Coronary artery (tissue), 2 donors: ENCODE results near the gene ACSF3.

Experiments used
- DNase-seq: peaks from one replicate; pipeline ENCODE4 v3.0.0-alpha.2; 2017; ENCODE audit warnings: low spot score
- H3K27ac ChIP-seq, 2 donors: fragments of 200-600 bp; sonication (generic); one replicate each; pipeline ENCODE4 v1.5.1; 2016 to 2019
- H3K4me3 ChIP-seq: fragments of 200-600 bp; sonication (generic); 2 replicates; pipeline ENCODE4 v1.5.1; 2016; ENCODE audit warnings: mild to moderate bottlenecking, moderate library complexity
- TF ChIP-seq, protein P1 (sequence below): fragments of 200-600 bp; sonication (generic); IDR thresholded peaks from one replicate; pipeline ENCODE4 v1.5.1; 2019; ENCODE audit warnings: antibody characterized with exemption

The ACSF3 gene

DNA sequence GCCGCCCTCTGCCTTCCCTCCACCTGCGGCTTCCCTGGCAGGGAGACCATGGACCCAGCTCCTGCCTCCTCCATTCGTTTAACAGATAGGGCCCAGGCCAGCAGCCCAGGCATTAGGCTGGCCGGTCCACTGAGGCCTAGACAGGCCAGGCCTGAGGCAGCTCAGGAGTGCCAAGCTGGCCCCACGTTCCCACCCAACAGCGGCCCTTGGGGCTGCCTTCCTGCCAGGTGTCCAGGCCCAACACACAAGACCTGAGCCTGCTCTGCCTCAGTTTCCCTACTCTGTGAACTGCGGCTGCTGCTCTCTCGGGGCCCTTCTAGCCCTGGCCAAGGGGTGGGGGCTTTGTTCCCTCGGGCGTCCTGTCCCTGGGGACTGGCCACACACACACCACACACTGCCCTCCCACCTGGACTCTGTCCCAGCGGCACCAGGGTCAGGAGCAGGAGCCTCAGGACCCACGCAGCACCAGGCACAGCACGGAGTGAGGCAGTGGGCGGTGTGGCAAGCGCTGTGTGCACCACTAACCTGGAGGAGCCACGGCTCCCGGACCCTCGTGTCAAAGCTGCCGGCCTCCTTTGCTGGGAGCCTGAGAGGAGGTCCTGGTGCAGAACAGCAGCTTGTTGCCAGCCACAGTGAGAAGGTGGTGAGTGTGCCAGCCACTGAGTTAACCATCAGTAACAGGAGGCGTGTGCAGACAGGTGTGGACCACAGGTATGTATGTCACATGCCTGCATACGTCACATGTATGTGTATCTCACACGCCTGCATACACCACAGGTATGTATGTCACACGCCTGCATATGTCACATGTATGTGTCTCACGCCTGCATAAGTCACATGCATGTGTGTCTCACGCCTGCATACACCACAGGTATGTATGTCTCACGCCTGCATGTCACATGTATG lies 63.3 kb downstream of the ACSF3 start:
- DNase-seq, result no peak
- TF ChIP-seq, protein P1, sequence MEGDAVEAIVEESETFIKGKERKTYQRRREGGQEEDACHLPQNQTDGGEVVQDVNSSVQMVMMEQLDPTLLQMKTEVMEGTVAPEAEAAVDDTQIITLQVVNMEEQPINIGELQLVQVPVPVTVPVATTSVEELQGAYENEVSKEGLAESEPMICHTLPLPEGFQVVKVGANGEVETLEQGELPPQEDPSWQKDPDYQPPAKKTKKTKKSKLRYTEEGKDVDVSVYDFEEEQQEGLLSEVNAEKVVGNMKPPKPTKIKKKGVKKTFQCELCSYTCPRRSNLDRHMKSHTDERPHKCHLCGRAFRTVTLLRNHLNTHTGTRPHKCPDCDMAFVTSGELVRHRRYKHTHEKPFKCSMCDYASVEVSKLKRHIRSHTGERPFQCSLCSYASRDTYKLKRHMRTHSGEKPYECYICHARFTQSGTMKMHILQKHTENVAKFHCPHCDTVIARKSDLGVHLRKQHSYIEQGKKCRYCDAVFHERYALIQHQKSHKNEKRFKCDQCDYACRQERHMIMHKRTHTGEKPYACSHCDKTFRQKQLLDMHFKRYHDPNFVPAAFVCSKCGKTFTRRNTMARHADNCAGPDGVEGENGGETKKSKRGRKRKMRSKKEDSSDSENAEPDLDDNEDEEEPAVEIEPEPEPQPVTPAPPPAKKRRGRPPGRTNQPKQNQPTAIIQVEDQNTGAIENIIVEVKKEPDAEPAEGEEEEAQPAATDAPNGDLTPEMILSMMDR, result no peak
- Histone ChIP-seq H3K4me3 (no peak overlapping the region), H3K27ac (no peak overlapping the region)

DNA sequence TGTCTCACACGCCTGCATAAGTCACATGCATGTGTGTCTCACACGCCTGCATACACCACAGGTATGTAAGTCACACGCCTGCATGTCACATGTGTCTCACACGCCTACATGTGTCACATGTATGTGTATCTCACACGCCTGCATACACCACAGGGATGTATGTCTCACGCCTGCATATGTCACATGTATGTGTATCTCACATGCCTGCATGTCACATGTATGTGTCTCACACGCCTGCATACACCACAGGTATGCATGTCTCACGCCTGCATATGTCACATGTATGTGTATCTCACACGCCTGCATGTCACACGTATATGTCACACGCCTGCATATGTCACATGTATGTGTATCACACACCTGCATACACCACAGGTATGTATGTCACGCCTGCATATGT lies 64.1 kb downstream of the ACSF3 start:
- DNase-seq, result no peak
- TF ChIP-seq, protein P1, result no peak
- Histone ChIP-seq H3K4me3 (no peak overlapping the region), H3K27ac (no peak overlapping the region)

DNA sequence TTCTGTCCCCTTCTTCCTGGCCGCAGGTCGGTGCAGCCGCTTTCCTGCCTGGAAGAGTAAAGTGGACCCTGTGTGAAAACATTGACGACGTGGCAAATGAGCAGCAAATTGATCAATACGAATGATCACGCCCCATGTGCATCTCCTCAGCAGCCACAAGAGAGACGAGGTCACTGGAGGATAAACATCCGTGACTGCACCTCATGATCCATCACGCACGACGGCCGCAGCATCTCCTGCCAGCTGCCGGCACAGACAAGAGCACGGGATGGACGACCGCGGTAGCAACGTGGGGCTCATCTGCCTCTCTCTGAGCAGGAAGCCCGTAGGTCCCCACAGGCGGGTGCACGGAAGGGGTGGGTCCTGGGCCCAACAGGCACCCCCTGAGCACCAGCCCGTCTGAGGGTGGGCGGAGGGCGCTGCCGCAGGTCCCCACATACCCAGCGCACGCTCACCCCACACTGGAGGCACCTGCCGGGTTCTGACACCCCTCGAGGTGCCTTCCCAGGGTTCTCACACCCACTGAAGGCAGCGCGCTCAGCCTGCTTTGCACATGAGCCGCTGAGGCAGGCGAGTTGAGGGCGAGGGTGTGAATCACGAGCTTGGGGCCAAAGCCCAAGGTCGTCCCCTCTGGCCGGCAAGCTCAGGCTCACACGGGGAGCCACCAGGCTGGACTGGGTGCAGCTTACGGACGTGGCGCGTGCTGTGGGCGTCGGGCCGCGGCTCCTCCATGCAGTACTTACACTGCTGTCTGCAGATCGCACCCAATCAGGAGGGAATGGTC lies 65.6 kb downstream of the ACSF3 start:
- no peak for DNase-seq
- TF ChIP-seq, protein P1, result no peak
- Histone ChIP-seq H3K27ac (no peak overlapping the region), H3K4me3 (no peak overlapping the region)

DNA sequence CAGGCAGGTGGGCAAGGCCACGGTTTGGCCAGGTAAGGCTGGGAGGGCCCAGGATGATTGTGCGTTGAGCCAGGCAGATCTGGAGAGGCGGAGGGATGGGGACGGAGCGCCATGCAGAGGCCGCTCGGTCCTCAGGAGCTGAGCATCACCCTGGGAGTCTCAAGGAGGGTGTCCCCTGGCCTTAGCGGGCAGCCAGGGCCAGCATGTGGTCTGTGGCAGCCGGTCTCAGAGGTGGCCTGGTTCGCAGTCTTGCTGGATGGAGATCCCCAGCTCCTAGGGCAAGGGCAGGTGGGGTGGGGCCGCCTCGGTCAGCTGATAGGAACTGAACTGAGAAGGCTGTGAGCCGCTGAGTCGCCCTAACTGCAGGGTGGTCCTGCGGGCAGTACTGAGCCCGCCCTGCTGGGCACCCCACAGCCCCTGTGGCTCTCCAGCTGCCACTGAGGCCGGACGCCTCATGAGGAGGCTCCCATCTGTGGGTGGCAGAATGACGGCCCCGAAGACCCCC lies 66.2 kb downstream of the ACSF3 start:
- Histone ChIP-seq H3K4me3 (no peak overlapping the region), H3K27ac (no peak overlapping the region)
- TF ChIP-seq, protein P1, result no peak
- DNase-seq, result no peak

DNA sequence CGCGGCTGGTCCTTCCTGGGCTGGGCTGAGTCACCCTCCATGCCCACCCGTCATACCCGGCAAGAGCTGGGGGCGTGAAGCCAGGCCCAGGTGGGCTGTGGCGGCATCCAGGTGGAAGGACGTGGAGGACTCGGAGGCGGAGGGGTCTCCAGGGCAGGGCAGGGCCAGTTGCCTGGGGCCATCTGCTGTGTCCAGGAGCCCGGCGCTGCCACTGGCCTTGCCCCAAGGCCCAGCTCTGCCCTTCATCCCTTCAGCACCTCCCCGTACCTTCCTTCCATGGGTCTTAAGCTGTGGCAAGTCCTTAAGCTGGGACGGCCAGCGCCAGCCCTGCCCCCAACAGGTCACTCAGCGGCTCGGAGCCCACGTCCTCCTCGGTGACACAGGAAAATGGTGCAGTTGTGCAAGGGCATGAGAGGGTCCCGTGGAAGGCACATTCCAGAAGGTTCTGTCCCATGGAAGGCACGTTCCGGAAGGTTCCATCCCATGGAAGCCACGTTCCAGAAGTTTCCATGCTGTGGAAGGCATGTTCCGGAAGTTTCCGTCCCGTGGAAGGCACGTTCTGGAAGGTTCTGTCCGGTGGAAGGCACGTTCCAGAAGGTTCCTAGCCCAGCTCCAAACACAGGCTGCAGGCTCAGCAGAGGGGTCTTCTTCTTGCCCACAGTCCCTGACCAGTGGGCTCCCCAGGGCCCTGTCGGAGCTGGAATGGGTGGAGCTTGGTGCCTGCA lies 67.5 kb downstream of the ACSF3 start:
- H3K4me3 ChIP-seq, result no peak overlapping the region
- DNase-seq, result no peak
- TF ChIP-seq, protein P1, result no peak
- no peak overlapping the region for H3K27ac ChIP-seq

DNA sequence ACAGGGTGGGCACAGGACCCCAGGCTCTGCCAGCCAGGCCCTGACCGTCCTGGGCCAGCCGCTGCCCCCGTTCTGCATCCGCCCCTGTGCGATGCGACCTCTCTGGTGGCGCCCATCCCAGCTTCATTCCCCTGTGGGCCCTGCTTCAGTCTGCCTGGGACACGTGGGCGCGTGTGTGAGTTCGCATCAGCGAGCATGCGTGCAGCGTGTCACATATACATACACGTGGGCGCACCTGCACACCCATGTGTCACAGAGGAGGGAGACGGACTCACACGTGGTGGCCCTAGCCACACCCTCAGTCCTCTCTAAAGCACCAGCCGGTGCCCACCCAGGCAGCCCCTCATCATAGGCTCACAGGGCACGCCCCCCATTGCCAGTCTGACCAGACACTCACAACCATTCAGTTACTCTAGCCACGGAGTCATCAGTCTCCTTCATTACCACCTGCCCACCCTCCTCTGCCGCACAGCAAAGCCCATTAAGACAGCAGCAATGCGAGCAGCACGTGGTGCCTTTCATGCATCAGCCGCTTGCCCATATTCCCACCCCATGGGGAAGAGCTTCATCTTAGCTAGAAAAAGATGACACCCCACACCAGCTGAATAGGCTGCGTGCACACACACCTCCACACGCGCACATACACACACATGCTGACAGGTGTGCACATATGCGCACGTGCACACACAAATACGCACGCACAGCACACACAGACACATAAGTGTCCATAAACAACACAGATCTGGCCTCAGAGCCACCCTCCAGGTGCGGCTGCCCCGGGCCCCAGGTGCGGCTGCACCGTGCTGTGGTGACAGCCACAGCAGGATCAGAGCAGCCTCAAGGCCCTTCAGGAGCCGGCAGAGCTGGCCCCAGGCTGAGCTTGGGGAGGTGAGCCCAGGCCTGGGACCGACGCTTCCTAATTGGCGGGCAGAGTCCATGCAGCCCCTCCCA lies 68.4 kb downstream of the ACSF3 start:
- TF ChIP-seq, protein P1, result no peak
- no peak overlapping the region for H3K27ac ChIP-seq
- H3K4me3 ChIP-seq, result no peak overlapping the region
- DNase-seq, result no peak
